ENCODE data around the gene AMOTL1. TPM values are rescaled to one million over a fixed set of nuclear protein-coding genes. Genes with fewer than 3 reads are reported as not detected.

The AMOTL1 gene
- total and polyA plus RNA-seq, 11 donors, result 6.2 to 76.0 (median 50.9) TPM

DNA sequence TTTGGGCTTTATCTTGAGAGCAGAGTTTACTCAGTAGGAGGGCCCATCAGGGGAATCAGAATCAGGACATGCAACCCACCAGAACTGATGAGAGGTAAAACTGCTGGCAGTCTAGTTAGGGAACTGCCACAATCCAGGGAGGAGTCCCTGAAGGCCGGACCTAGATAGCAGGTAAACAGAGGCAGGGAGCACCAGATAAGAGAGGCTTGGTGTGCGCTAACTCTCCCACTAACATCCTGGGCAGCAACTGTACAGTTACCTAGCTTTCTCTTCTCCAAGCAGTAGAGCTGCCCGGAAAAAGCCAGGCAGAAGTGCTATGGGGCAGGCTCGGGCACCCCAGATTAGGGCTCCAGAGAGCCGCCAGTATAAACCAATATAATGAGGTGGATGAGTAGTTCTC, 865 bp upstream of the AMOTL1 start:
- no peaks in the 10 kb centered on the region for H3K27me3 ChIP-seq
- TF ChIP-seq, protein P1, sequence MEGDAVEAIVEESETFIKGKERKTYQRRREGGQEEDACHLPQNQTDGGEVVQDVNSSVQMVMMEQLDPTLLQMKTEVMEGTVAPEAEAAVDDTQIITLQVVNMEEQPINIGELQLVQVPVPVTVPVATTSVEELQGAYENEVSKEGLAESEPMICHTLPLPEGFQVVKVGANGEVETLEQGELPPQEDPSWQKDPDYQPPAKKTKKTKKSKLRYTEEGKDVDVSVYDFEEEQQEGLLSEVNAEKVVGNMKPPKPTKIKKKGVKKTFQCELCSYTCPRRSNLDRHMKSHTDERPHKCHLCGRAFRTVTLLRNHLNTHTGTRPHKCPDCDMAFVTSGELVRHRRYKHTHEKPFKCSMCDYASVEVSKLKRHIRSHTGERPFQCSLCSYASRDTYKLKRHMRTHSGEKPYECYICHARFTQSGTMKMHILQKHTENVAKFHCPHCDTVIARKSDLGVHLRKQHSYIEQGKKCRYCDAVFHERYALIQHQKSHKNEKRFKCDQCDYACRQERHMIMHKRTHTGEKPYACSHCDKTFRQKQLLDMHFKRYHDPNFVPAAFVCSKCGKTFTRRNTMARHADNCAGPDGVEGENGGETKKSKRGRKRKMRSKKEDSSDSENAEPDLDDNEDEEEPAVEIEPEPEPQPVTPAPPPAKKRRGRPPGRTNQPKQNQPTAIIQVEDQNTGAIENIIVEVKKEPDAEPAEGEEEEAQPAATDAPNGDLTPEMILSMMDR (IDR thresholded peaks at IDR 0.05), result no peak
- TF ChIP-seq POLR2A (IDR thresholded peaks at IDR 0.05), result no peak
- WGBS, 4 donors, result 59 to 93% (median 80%) methylated on average over 5 of the region's 5 CpGs
- no peak for DNase-seq
- no peak for ATAC-seq
- H3K4me3 ChIP-seq, result peak overlapping the region in 5 of 12 donors; percentile 78 to 97 (median 83)
- no peaks in the 10 kb centered on the region for H3K9me3 ChIP-seq
- intact Hi-C loops (cut with DNase I), result loop anchor here in 6 of 10 donors (5.0 to 10.0 kb wide), 5 partner anchors 35 to 145 kb away; no protein-coding TSS in a partner anchor
- H3K36me3 ChIP-seq, result no peaks in the 10 kb centered on the region
- peak overlapping the region in 11 of 12 donors; percentile 89 to 99 (median 96) for H3K27ac ChIP-seq
- H3K4me1 ChIP-seq, result peaks cover 2 to 37% (median 19%) of the 10 kb centered on the region in 12 donors

DNA sequence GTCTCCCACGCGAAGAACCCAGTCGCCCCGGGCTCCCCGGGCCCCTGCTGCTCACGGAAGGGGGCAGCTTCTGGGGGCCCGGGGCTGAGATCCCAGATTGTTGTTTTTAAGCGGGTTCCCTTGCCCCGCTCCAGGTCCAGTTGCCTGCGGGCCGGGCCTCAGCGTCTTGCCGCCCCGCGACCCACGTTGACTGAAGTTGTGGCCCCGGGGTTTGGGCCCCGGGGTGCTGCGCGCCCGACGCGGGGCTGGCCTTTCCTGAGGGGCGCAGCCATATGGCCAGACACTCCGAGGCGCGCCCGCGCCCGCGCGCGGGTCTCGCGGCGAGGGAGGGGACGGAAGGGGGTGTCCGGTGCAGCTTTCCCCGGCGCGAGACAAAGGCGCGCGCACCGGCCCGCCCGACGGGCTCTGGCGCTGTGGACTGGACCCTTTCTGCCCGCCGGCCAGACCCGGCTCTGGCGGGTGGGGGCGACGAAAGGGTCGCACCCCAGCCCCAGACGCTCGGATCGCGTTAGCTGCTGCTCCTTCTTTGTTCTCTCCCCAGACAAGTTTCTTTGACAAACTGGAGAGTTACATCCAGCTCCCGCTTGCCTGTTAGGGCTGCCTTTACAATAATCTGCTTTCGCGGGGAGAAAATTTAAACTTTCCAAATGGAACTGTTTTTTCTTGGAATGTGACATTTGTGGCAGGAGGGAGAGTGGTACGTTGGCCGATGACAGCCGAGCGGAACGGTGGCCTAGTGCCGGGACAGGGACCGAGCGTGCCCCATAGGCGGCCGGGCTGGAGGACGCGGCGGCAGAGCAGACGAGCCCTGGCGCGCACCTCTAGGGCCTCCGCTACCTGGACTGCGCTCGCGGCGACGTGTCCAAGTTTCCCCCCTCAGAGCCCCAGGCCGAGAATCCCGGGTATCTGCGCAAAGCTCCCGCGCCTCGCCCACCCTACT, 716 bp downstream of the AMOTL1 start:
- 0 to 2% (median 1%) methylated on average over 49 to 91 of the region's 91 CpGs for WGBS, 4 donors
- no peaks in the 10 kb centered on the region for H3K36me3 ChIP-seq
- no peaks in the 10 kb centered on the region for H3K27me3 ChIP-seq
- no peaks in the 10 kb centered on the region for H3K9me3 ChIP-seq
- TF ChIP-seq, protein P1 (IDR thresholded peaks at IDR 0.05), result no peak
- no peak for TF ChIP-seq POLR2A (IDR thresholded peaks at IDR 0.05)
- ATAC-seq (peak; percentile 60 to 77 (median 70)), DNase-seq (peak; percentile 49 to 76 (median 65))
- H3K27ac ChIP-seq, result peak overlapping the region; percentile 76 to 99 (median 96)
- H3K4me3 ChIP-seq, result peak overlapping the region; percentile 77 to 97 (median 85)
- peaks cover 2 to 45% (median 20%) of the 10 kb centered on the region in 12 donors for H3K4me1 ChIP-seq
- intact Hi-C loops (cut with DNase I), result loop anchor here in 6 of 10 donors (5.0 to 10.0 kb wide), 5 partner anchors 37 to 147 kb away; no protein-coding TSS in a partner anchor

DNA sequence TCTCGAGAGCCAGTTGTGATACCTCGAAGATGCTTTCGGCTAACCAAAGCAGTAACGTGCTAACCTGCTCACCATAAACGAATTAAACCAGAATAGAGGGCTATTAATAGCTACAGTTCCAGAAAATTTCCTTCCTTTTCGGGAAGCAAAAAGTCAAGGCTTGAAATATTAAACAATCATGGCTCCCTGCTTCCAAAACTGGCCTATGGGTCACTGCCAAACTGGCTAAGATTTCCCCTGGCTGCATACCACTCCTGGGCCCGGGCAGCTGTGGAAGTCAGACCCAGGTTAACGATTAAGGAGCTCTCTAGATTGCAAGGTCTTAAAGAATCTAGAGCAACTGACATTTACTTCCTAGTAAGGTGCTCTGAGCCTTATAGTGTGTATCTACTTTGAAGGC, 1.7 kb downstream of the AMOTL1 start:
- DNase-seq, result no peak
- H3K27me3 ChIP-seq, result no peaks in the 10 kb centered on the region
- no peak for ATAC-seq
- H3K4me1 ChIP-seq, result peaks cover 2 to 47% (median 26%) of the 10 kb centered on the region in 12 donors
- H3K4me3 ChIP-seq, result peak overlapping the region in 11 of 12 donors; percentile 77 to 97 (median 83)
- no peaks in the 10 kb centered on the region for H3K36me3 ChIP-seq
- H3K27ac ChIP-seq, result peak overlapping the region in 10 of 12 donors; percentile 90 to 99 (median 96)
- H3K9me3 ChIP-seq, result no peaks in the 10 kb centered on the region
- intact Hi-C loops (cut with DNase I), result loop anchor here in 6 of 10 donors (5.0 to 10.0 kb wide), 5 partner anchors 38 to 148 kb away; no protein-coding TSS in a partner anchor
- 8 to 30% (median 22%) methylated on average over 8 of the region's 8 CpGs for WGBS, 4 donors
- no peak for TF ChIP-seq POLR2A (IDR thresholded peaks at IDR 0.05)
- TF ChIP-seq, protein P1 (IDR thresholded peaks at IDR 0.05), result no peak

DNA sequence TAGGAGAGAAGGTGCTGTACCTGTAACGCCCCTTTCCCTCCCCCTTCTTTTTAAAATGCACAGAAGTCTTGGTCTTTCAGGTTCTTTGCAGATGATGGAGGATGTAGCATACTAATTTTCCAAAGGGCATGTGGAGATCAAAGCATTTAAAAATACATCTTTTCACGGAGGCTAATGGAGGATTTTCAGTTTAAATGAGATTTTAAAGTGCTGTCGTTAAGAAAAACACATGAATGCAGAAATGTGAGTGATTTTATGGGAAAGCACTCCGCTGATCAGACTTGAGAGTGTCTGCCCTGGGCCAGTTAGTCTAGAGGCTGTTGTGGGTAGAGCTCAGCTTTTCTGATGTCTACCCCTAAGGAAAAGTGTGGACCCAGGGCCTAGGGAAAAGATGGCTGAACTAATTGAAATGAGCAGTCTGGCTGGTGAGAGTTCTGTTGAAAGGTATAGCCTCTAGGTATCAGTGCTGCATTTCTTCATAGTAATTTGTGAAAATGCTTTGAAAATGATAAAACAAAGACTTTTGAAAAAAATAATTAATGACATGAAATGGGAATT, 2.5 kb downstream of the AMOTL1 start:
- TF ChIP-seq POLR2A (IDR thresholded peaks at IDR 0.05), result no peak
- TF ChIP-seq, protein P1 (IDR thresholded peaks at IDR 0.05), result no peak
- H3K9me3 ChIP-seq, result no peaks in the 10 kb centered on the region
- peaks cover 2 to 47% (median 27%) of the 10 kb centered on the region in 12 donors for H3K4me1 ChIP-seq
- intact Hi-C loops (cut with DNase I), result no loop called here
- peak overlapping the region in 2 of 12 donors; percentile 96 for H3K27ac ChIP-seq
- DNase-seq (no peak), ATAC-seq (no peak)
- H3K4me3 ChIP-seq, result peak overlapping the region in 8 of 12 donors; percentile 1 to 95 (median 83)
- H3K27me3 ChIP-seq, result no peaks in the 10 kb centered on the region
- whole genome bisulfite sequencing, 4 donors, result 81 to 91% (median 86%) methylated on average over 4 of the region's 4 CpGs
- no peaks in the 10 kb centered on the region for H3K36me3 ChIP-seq
